Liver (tissue), 9 donors: ENCODE results near the gene THTPA. TPM values are rescaled to one million over a fixed set of nuclear protein-coding genes. Genes with fewer than 3 reads are reported as not detected.
A peak's percentile ranks its signal among the peaks of the same experiment; 100 is the strongest.

Source experiments
- DNase-seq: peaks from one replicate; pipeline ENCODE4 v3.0.0-alpha.2; 2017; ENCODE audit warnings: low spot score
- H3K27ac ChIP-seq, 2 donors: one replicate each; pipeline ENCODE4 v1.7.0; 2013; ENCODE audit warnings: inconsistent platforms in 2 of 2, low read length in 2 of 2, control low read depth in 1 of 2, low read depth in 1 of 2, mild to moderate bottlenecking in 1 of 2
- H3K27me3 ChIP-seq, 4 donors: one replicate each; pipeline versions ENCODE4 v1.6.1 to v1.7.0; 2013; ENCODE audit warnings: low read length in 3 of 4, inconsistent platforms in 1 of 4, mild to moderate bottlenecking in 1 of 4, moderate library complexity in 1 of 4; ENCODE audit not compliant: control insufficient read depth in 4 of 4, insufficient read depth in 4 of 4
- H3K36me3 ChIP-seq, 4 donors: one replicate each; pipeline versions ENCODE4 v1.6.1 to v1.7.0; 2013; ENCODE audit warnings: low read length in 3 of 4, mild to moderate bottlenecking in 3 of 4, low read depth in 1 of 4, moderate library complexity in 1 of 4; ENCODE audit not compliant: control insufficient read depth in 4 of 4, insufficient read depth in 3 of 4
- H3K4me1 ChIP-seq, 4 donors: one replicate each; pipeline versions ENCODE4 v1.6.1 to v1.7.0; 2013; ENCODE audit warnings: low read length in 3 of 4, mild to moderate bottlenecking in 3 of 4, moderate library complexity in 1 of 4; ENCODE audit not compliant: control insufficient read depth in 4 of 4, insufficient read depth in 4 of 4
- H3K4me3 ChIP-seq, 3 donors: one replicate each; pipeline versions ENCODE4 v1.6.1 to v1.7.0; 2013; ENCODE audit warnings: low read length in 3 of 3, control low read depth in 1 of 3, low read depth in 1 of 3, mild to moderate bottlenecking in 1 of 3
- H3K9ac ChIP-seq, 2 donors: one replicate each; pipeline ENCODE4 v1.7.0; 2013; ENCODE audit warnings: low read length in 2 of 2, mild to moderate bottlenecking in 2 of 2, moderate library complexity in 2 of 2, control low read depth in 1 of 2, low read depth in 1 of 2
- H3K9me3 ChIP-seq, 4 donors: one replicate each; pipeline versions ENCODE4 v1.6.1 to v1.7.0; 2013; ENCODE audit warnings: low read length in 3 of 4; ENCODE audit not compliant: control insufficient read depth in 4 of 4
- EGR1 ChIP-seq, 2 donors: IDR thresholded peaks; 2 replicates each; pipeline ENCODE4 v1.6.1; 2016 to 2018; ENCODE audit warnings: antibody characterized with exemption in 2 of 2, low read depth in 2 of 2
- FOXA1 ChIP-seq: IDR thresholded peaks from 2 replicates; pipeline ENCODE4 v1.6.1; 2016; ENCODE audit warnings: antibody characterized with exemption
- FOXA2 ChIP-seq: IDR thresholded peaks from 2 replicates; pipeline ENCODE4 v1.6.1; 2016; ENCODE audit warnings: antibody characterized with exemption
- GABPA ChIP-seq, 2 donors: IDR thresholded peaks in 1 of 2; conservative IDR thresholded peaks in 1 of 2; 2 replicates each; pipeline ENCODE4 v1.6.1; 2016; ENCODE audit warnings: antibody characterized with exemption in 2 of 2, mild to moderate bottlenecking in 1 of 2, moderate library complexity in 1 of 2
- HNF4A ChIP-seq, 2 donors: conservative IDR thresholded peaks; 2 replicates each; pipeline ENCODE4 v1.6.1; 2016; ENCODE audit warnings: antibody characterized with exemption in 2 of 2, mild to moderate bottlenecking in 2 of 2
- HNF4G ChIP-seq: IDR thresholded peaks from 2 replicates; pipeline ENCODE4 v1.6.1; 2016; ENCODE audit warnings: antibody characterized with exemption
- JUND ChIP-seq, 2 donors: IDR thresholded peaks; 2 replicates each; pipeline ENCODE4 v1.6.1; 2016; ENCODE audit warnings: antibody characterized with exemption in 2 of 2
- RAD21 ChIP-seq, 2 donors: IDR thresholded peaks; 2 replicates each; pipeline ENCODE4 v1.6.1; 2016; ENCODE audit warnings: antibody characterized with exemption in 2 of 2, mild to moderate bottlenecking in 2 of 2
- SP1 ChIP-seq: IDR thresholded peaks from 2 replicates; pipeline ENCODE4 v1.6.1; 2018; ENCODE audit warnings: antibody characterized with exemption, mild to moderate bottlenecking
- TAF1 ChIP-seq: conservative IDR thresholded peaks from 2 replicates; pipeline ENCODE4 v1.6.1; 2016; ENCODE audit warnings: antibody characterized with exemption, mild to moderate bottlenecking
- WGBS: extraction: QIAGEN DNeasy Blood & Tissue Kit; methylation state at CpG from one replicate; pipeline ENCODE4 v1.1.7; 2013; 5-methylcytosine and 5-hydroxymethylcytosine counted together
- polyA plus RNA-seq, 2 donors: library from polyadenylated mRNA; stranded (reverse) in 1 of 2; unstranded in 1 of 2; fragments of 200-250 nt in 1 of 2; fragments of >200 nt in 1 of 2; fragmentation: Nextera tagmentation in 1 of 2; extraction: Ambion mirVana in 1 of 2; gene quantifications; one replicate each; pipeline versions ENCODE4 v1.2.1 to v1.2.3, GENCODE V29; 2013 to 2015
- total RNA-seq, 2 donors: library from RNA; depleted of rRNA; stranded (reverse); fragments of >200 nt; gene quantifications; one replicate each; pipeline ENCODE4 v1.2.3, GENCODE V29; 2014
- TF ChIP-seq, protein P1 (sequence below): fragments of 150-350 bp; IDR thresholded peaks from 2 replicates; pipeline ENCODE4 v1.5.1; 2017; ENCODE audit warnings: improper control_type of control experiment, low read depth, low read length; ENCODE audit not compliant: missing input control
- TF ChIP-seq, protein P2 (sequence below): IDR thresholded peaks from 2 replicates; pipeline ENCODE4 v1.6.1; 2016; ENCODE audit warnings: antibody characterized with exemption, mild to moderate bottlenecking
- donor health status: healthy.
- donor health status: healthy.
- donor health status: healthy.
- donor health status: healthy.
- donor health status: healthy.

The THTPA gene
- total and polyA plus RNA-seq, 4 donors, result 7.3 to 19.8 (median 9.9) TPM

DNA sequence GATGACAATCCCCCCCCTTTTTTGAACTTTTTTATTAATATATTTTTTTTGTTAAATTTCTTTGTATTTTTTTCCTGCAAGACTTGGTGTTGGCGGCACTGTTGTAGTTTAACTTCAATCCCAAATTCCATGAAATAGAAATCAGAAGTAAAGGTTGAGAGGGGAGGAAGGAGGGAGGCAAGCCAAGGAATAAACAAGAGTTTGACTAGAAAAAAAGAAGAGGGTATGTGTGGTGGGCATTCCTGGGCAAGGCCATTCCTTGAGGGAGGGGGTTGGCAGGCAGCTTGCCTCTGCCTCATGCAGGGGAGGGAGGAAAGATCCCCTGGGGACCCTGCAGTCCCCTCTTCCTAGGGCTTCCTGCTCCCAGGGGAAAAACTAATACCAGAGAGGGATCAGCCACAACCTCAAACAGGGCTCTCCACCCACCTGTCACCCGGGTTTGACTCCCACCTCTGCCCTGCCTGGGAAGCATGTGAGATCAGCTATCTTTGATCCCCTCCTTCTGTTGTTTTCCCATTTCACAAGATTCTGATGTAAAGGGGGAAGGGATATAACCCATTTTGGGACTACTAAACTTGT, 12.0 kb downstream of the THTPA start (continued):
- TF ChIP-seq, protein P1, sequence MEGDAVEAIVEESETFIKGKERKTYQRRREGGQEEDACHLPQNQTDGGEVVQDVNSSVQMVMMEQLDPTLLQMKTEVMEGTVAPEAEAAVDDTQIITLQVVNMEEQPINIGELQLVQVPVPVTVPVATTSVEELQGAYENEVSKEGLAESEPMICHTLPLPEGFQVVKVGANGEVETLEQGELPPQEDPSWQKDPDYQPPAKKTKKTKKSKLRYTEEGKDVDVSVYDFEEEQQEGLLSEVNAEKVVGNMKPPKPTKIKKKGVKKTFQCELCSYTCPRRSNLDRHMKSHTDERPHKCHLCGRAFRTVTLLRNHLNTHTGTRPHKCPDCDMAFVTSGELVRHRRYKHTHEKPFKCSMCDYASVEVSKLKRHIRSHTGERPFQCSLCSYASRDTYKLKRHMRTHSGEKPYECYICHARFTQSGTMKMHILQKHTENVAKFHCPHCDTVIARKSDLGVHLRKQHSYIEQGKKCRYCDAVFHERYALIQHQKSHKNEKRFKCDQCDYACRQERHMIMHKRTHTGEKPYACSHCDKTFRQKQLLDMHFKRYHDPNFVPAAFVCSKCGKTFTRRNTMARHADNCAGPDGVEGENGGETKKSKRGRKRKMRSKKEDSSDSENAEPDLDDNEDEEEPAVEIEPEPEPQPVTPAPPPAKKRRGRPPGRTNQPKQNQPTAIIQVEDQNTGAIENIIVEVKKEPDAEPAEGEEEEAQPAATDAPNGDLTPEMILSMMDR, result no peak
- no peak for TF ChIP-seq HNF4G
- TF ChIP-seq SP1, result no peak
- no peak for TF ChIP-seq RAD21 (IDR thresholded peaks at IDR 0.05)
- no peak for TF ChIP-seq EGR1 (IDR thresholded peaks at IDR 0.05; ENCODE audit: low read depth in 2 of 2)
- no peak for TF ChIP-seq FOXA1
- no peak for TF ChIP-seq HNF4A (conservative IDR thresholded peaks at IDR 0.05)

DNA sequence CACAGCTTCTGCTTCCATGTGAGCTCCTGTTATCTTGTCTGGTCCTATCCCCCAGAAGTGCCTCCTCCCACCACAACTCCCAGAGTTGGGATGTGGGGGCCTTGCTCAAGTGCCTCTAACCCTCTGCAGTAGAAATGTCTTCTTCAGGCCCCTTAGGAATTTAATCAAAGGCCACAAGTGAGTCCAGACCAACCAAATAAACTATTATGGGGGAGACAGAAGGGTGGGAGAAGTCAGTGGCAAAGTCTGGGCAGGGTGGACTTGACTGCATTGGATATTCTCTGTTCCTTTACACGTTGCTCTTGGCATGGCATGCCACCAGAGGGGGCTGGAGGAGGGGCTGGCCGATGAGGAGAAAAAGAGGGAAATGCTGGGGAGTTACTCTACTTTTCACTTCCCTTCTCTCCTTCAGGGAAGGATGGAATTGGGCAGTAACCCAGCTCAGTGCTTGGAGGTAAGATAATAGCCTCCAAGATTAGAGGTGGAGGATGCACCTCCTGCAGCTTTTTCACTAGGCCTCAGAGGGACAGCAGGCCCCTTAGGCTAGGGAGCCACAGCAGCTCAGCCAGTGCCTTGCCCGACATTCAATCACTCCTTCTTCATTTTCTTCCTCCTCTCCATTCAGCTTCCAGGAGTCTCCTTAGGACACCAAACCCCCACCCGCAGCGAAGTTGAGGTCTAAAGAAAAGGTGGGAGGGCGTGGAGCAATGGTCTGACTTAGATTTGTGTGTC, 12.7 kb downstream of the THTPA start:
- WGBS, result 64% methylated on average over 6 of the region's 6 CpGs
- Histone ChIP-seq H3K4me3 (no peak overlapping the region), H3K9me3 (no peaks in the 10 kb centered on the region), H3K4me1 (peaks cover 0 to 23% (median 11%) of the 10 kb centered on the region in 4 donors), H3K36me3 (no peaks in the 10 kb centered on the region), H3K9ac (no peak overlapping the region), H3K27ac (no peak overlapping the region), H3K27me3 (no peaks in the 10 kb centered on the region)
- TF ChIP-seq, protein P1, result peak; percentile 6
- TF ChIP-seq JUND (IDR thresholded peaks at IDR 0.05) (no peak), RAD21 (IDR thresholded peaks at IDR 0.05) (no peak)
- DNase-seq, result no peak

DNA sequence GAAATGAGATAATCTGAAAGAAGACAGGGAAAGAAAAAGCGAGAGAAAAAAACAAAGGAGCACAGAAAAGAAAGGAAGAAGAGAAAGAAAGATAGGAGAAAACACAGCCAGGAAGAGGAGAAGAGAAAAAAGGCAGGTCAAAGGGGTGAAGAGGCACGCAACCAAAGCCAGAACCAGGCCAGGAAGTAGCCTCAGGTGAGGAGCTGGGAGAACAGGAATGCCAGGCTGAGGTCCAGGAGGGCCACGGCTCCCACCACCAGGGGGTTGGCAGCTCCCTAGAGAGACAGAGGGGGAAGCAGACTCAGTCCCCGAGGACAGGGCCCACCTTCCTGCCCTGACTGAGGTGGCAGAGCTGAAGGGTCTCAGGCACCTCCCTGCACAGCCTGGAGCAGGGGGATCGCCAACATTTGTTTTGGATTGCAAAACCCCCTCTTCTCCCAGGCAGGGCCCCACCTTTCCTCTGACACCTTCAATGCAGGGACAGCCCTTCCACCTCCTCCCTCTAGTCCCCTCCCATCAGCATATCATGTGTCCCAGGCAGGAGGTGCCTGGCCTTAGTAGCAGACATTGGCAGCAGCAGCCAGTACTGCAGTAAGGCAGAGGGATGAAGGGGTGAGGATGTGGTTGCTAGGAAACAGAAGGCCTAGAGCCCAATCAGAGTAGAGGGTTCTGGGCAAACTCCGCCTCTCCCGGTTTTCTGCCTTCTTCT, 13.5 kb downstream of the THTPA start:
- TF ChIP-seq EGR1 (IDR thresholded peaks at IDR 0.05; ENCODE audit: low read depth in 2 of 2), result no peak
- TF ChIP-seq, protein P2, sequence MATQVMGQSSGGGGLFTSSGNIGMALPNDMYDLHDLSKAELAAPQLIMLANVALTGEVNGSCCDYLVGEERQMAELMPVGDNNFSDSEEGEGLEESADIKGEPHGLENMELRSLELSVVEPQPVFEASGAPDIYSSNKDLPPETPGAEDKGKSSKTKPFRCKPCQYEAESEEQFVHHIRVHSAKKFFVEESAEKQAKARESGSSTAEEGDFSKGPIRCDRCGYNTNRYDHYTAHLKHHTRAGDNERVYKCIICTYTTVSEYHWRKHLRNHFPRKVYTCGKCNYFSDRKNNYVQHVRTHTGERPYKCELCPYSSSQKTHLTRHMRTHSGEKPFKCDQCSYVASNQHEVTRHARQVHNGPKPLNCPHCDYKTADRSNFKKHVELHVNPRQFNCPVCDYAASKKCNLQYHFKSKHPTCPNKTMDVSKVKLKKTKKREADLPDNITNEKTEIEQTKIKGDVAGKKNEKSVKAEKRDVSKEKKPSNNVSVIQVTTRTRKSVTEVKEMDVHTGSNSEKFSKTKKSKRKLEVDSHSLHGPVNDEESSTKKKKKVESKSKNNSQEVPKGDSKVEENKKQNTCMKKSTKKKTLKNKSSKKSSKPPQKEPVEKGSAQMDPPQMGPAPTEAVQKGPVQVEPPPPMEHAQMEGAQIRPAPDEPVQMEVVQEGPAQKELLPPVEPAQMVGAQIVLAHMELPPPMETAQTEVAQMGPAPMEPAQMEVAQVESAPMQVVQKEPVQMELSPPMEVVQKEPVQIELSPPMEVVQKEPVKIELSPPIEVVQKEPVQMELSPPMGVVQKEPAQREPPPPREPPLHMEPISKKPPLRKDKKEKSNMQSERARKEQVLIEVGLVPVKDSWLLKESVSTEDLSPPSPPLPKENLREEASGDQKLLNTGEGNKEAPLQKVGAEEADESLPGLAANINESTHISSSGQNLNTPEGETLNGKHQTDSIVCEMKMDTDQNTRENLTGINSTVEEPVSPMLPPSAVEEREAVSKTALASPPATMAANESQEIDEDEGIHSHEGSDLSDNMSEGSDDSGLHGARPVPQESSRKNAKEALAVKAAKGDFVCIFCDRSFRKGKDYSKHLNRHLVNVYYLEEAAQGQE, result no peak
- no peak for TF ChIP-seq TAF1
- no peak for TF ChIP-seq SP1
- no peak for TF ChIP-seq FOXA2
- no peak for TF ChIP-seq GABPA (IDR thresholded peaks at IDR 0.05 in 1 of 2, conservative IDR thresholded peaks at IDR 0.05 in 1 of 2)
- Histone ChIP-seq H3K36me3 (no peaks in the 10 kb centered on the region), H3K27ac (no peak overlapping the region), H3K9ac (no peak overlapping the region), H3K4me3 (no peak overlapping the region), H3K4me1 (peaks cover 0 to 17% (median 8%) of the 10 kb centered on the region in 4 donors), H3K9me3 (no peaks in the 10 kb centered on the region), H3K27me3 (no peaks in the 10 kb centered on the region)
- WGBS, result 73% methylated on average over 7 of the region's 7 CpGs
- no peak for DNase-seq
